Muscle layer of duodenum (tissue), 2 donors: Measurements from ENCODE around the gene ZNF789.
A peak's percentile ranks its signal among the peaks of the same experiment; 100 is the strongest.
"Not testable (repeated sequence)": the region's sequence is repeated elsewhere in the genome, so short reads cannot be mapped to it uniquely, and the experiment has no call there.

Experiments
- H3K27ac ChIP-seq: one replicate; pipeline ENCODE4 v1.7.0; 2013; ENCODE audit warnings: mild to moderate bottlenecking, low read length
- H3K27me3 ChIP-seq: one replicate; pipeline ENCODE4 v1.7.0; 2013; ENCODE audit warnings: low read depth, mild to moderate bottlenecking, control low read depth, low read length
- H3K36me3 ChIP-seq, 2 donors: one replicate each; pipeline ENCODE4 v1.7.0; 2013; ENCODE audit warnings: low read length in 2 of 2, control low read depth in 1 of 2, mild to moderate bottlenecking in 1 of 2; ENCODE audit not compliant: insufficient read depth in 2 of 2, control insufficient read depth in 1 of 2
- H3K4me1 ChIP-seq, 2 donors: one replicate each; pipeline ENCODE4 v1.7.0; 2013; ENCODE audit warnings: low read length in 2 of 2, mild to moderate bottlenecking in 2 of 2, control low read depth in 1 of 2, moderate library complexity in 1 of 2; ENCODE audit not compliant: insufficient read depth in 2 of 2, control insufficient read depth in 1 of 2
- H3K4me3 ChIP-seq, 2 donors: one replicate each; pipeline ENCODE4 v1.7.0; 2013; ENCODE audit warnings: low read length in 2 of 2, low read depth in 1 of 2, mild to moderate bottlenecking in 1 of 2
- H3K9me3 ChIP-seq, 2 donors: one replicate each; pipeline ENCODE4 v1.7.0; 2013; ENCODE audit warnings: low read length in 2 of 2, control low read depth in 1 of 2, mild to moderate bottlenecking in 1 of 2; ENCODE audit not compliant: control insufficient read depth in 1 of 2
- donor health status: healthy.

ZNF789 gene

GRCh38 chr7:99472561-99473314 lies at the start of gene ZNF789:
ZNF789 (plus strand) TSS chr7:99472890; CDS start chr7:99476457, 3,567 bp downstream.
- Histone ChIP-seq H3K9me3 (no peaks in the 10 kb centered on the region), H3K27ac (peak within 1 kb of the TSS; percentile 56), H3K4me3 (peak within 1 kb of the TSS; percentile 86 to 97), H3K4me1 (peaks cover 0 to 14% of the 10 kb centered on the region in 2 donors), H3K36me3 (peaks cover 0 to 7% of the 10 kb centered on the region in 2 donors), H3K27me3 (no peaks in the 10 kb centered on the region)

DNA sequence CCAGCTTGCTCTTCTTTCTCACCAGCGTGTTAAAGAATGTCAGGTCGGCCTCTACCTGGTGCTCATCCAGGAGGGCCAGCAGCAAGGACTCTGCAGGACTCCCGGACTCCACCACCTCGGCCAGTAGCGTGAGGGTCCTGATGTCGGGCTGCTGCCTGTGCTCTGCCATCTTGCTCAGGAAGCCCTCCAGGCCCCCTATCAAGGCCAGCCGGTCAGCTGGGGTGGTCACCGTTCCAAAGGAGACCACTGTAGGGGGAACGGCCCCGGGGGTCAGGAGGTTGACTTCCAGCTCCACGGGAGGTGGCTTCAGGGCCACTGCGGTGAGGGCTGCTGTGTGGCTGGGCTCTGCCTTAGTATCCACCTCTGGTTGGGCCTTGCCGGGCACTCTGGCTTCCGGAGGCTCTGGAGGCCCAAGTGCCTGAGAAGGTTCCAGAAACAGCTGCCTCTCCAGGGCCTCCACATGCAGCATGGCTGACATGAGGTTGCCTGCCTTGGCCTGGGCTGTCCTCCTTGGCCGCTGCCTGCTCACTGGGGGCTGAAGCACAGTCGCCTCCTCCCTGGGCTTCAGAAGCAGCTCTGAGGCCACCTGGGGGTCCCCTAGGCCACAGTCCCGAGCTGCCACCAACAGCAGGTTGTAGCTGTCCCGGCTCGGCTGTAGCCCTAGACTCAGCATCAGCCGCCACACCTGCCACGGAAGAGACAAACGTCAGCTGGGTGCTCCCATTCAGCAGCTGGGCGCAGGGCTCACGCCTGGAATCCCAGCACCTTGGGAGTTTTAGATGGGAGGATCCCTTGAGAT lies 47.6 kb upstream of the ZNF789 start:
- H3K27me3 ChIP-seq, result no peaks in the 10 kb centered on the region
- H3K4me1 ChIP-seq, result no peaks in the 10 kb centered on the region
- H3K9me3 ChIP-seq, result no peaks in the 10 kb centered on the region
- no peak overlapping the region for H3K27ac ChIP-seq
- no peak overlapping the region for H3K4me3 ChIP-seq
- H3K36me3 ChIP-seq, result peaks cover 33 to 61% of the 10 kb centered on the region in 2 donors

DNA sequence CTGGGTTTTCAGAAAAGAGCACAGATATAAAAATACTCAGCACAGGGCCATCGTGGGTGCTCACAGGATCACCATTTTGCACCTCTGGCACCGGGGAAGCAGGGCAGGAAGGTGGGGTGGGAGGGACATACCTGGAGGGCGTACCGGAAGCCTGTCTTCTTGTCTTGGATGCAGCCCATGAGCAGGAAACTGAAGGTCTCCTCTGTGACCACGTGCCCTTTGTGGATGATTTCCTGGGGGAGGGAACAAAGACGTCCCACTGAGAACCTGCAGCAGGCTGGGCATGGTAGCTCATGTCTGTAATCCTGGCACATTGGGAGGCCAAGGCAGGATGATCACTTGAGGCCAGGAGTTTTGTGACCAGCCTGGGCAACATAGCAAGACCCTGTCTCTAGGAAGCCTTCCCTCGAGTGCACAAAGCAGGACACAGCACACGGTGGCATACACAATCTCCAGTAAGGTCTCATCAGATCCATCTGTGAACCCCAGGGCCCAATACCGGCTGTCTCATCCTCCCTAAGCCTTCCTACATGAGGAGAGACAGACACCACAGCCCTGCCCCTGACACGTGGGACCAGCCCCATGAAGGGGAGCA lies 43.6 kb upstream of the ZNF789 start:
- Histone ChIP-seq H3K27ac (no peak overlapping the region), H3K4me3 (no peak overlapping the region), H3K4me1 (no peaks in the 10 kb centered on the region), H3K36me3 (peaks cover 31 to 56% of the 10 kb centered on the region in 2 donors), H3K27me3 (no peaks in the 10 kb centered on the region), H3K9me3 (no peaks in the 10 kb centered on the region)

- H3K27me3 ChIP-seq, result no peaks in the 10 kb centered on the region
- H3K4me3 ChIP-seq, result no peak overlapping the region
- no peaks in the 10 kb centered on the region for H3K4me1 ChIP-seq
- no peak overlapping the region for H3K27ac ChIP-seq
- no peaks in the 10 kb centered on the region for H3K9me3 ChIP-seq
- H3K36me3 ChIP-seq, result peaks cover 30 to 52% of the 10 kb centered on the region in 2 donors
These were observed 42.9 kb upstream of the ZNF789 start for GRCh38 chr7:99429756-99430155.

- not testable (repeated sequence) for H3K27me3 ChIP-seq, H3K4me1 ChIP-seq, H3K9me3 ChIP-seq, H3K4me3 ChIP-seq, H3K27ac ChIP-seq
- H3K36me3 ChIP-seq, result peaks cover 28 to 46% of the 10 kb centered on the region in 2 donors
These were observed 40.7 kb upstream of the ZNF789 start for GRCh38 chr7:99431756-99432540.

GRCh38 chr7:99433158-99433557 lies 39.5 kb upstream of the ZNF789 start:
- no peaks in the 10 kb centered on the region for H3K27me3 ChIP-seq
- no peaks in the 10 kb centered on the region for H3K9me3 ChIP-seq
- H3K36me3 ChIP-seq, result peaks cover 28 to 46% of the 10 kb centered on the region in 2 donors
- H3K4me3 ChIP-seq, result no peak overlapping the region
- peaks cover 0 to 10% of the 10 kb centered on the region in 2 donors for H3K4me1 ChIP-seq
- no peak overlapping the region for H3K27ac ChIP-seq

- H3K9me3 ChIP-seq, result no peaks in the 10 kb centered on the region
These were observed 34.6 kb upstream of the ZNF789 start for GRCh38 chr7:99437946-99438572.

DNA sequence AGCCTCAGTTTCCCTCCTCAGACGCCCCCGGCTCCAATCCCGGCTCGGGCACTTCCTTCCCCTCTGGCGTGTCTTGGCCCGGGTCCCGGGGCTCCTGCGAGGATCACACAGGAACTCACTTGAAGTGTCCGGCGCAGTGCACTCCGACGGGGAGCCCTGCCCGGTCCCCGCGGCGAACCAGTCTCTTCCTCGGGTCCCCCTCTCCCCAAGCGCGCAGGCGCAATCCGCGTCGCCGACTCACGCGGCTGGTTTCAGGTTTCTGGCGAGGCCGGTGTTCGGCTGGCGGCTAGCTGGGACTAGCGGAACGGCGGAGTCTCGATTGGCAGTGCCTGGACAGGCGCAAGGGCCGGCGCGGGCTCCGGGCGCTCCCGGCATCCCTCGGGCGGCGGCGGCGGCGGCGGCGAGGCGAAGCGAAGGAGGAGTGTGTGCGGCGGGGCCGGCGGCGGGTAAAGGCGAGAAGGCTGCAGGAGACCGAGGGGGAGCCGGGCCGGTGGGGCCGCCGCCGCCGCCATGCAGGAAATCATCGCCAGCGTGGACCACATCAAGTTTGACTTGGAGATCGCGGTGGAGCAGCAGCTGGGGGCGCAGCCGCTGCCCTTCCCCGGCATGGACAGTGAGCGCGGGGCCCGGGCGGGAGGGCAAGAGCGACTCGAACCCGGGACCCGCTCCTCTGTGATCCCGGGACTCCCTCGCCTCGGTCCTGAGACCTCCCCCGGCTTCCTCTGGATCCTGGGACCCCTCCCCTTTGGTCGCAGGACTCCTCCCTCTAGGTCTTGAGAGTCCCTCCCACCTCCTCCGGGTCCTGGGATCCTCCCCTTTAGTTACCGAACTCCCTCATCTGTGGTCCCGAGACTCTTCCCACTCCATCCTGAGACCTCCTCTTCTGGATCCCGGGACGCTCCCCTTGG lies 33.9 kb upstream of the ZNF789 start, which contains the start of the genes CPSF4 and PTCD1:
CPSF4 (plus strand) TSS at position 371 of the 908 bp plus-strand sequence; CDS start at position 511, 140 bp downstream.
PTCD1 (minus strand) TSS at position 226 of the 908 bp plus-strand sequence. CDS start 3,556 bp downstream, outside the sequence.
- H3K36me3 ChIP-seq, result peaks cover 5 to 8% of the 10 kb centered on the region in 2 donors
- H3K27ac ChIP-seq, result peak within 1 kb of the TSS; percentile 65
- H3K9me3 ChIP-seq, result no peaks in the 10 kb centered on the region
- H3K4me1 ChIP-seq, result peaks cover 10 to 33% of the 10 kb centered on the region in 2 donors
- peak within 1 kb of the TSS; percentile 78 to 97 for H3K4me3 ChIP-seq
- H3K27me3 ChIP-seq, result no peaks in the 10 kb centered on the region

More at GRCh38 chr7:99437946-99438572, 34.6 kb upstream of the ZNF789 start:
- peak overlapping the region; percentile 68 to 97 for H3K4me3 ChIP-seq
- no peak overlapping the region for H3K27ac ChIP-seq
- peaks cover 10 to 33% of the 10 kb centered on the region in 2 donors for H3K4me1 ChIP-seq
- no peaks in the 10 kb centered on the region for H3K27me3 ChIP-seq
- H3K36me3 ChIP-seq, result peaks cover 11 to 14% of the 10 kb centered on the region in 2 donors

- no peaks in the 10 kb centered on the region for H3K9me3 ChIP-seq
- H3K4me1 ChIP-seq, result peaks cover 10 to 33% of the 10 kb centered on the region in 2 donors
These were observed 32.5 kb upstream of the ZNF789 start for GRCh38 chr7:99440195-99440594.

More at GRCh38 chr7:99440195-99440594, 32.5 kb upstream of the ZNF789 start:
- no peaks in the 10 kb centered on the region for H3K27me3 ChIP-seq
- H3K36me3 ChIP-seq, result peaks cover 5 to 9% of the 10 kb centered on the region in 2 donors
- H3K27ac ChIP-seq, result no peak overlapping the region
- H3K4me3 ChIP-seq, result peak overlapping the region; percentile 78 to 97
